BLaER1 treated with 17β-estradiol and CSF1 and Interleukin-3, amounts not matched to agents 10 nM and 100 nM (cell line): Measurements from ENCODE around the gene MT1A.
"Not testable (repeated sequence)": the region's sequence is repeated elsewhere in the genome, so short reads cannot be mapped to it uniquely, and the experiment has no call there.

Source experiments
- H3K27ac ChIP-seq, 11 experiments: shearing (Covaris generic); formaldehyde crosslinking; 2 replicates each; pipeline ENCODE4 v1.8.1; 2022
- H3K27me3 ChIP-seq, 11 experiments: shearing (Covaris generic); formaldehyde crosslinking; 2 replicates each; pipeline ENCODE4 v1.8.1; 2022
- H3K36me3 ChIP-seq, 11 experiments: shearing (Covaris generic); formaldehyde crosslinking; 2 replicates each; pipeline ENCODE4 v1.8.1; 2022
- H3K4me1 ChIP-seq, 10 experiments: shearing (Covaris generic); formaldehyde crosslinking; 2 replicates each; pipeline ENCODE4 v1.8.1; 2022
- H3K4me2 ChIP-seq, 11 experiments: shearing (Covaris generic); formaldehyde crosslinking; 2 replicates each; pipeline ENCODE4 v1.8.1; 2022
- H3K4me3 ChIP-seq, 10 experiments: shearing (Covaris generic); formaldehyde crosslinking; 2 replicates each; pipeline ENCODE4 v1.8.1; 2022
- H3K9ac ChIP-seq, 11 experiments: shearing (Covaris generic); formaldehyde crosslinking; 2 replicates each; pipeline ENCODE4 v1.8.1; 2022
- H3K9me3 ChIP-seq, 11 experiments: shearing (Covaris generic); formaldehyde crosslinking; replicated peaks in 1 of 11; 2 replicates each; pipeline ENCODE4 v1.8.1; 2022
- H4K20me1 ChIP-seq, 11 experiments: shearing (Covaris generic); formaldehyde crosslinking; 2 replicates each; pipeline ENCODE4 v1.8.1; 2022
- Cebpa-rat ChIP-seq, 11 experiments: shearing (Covaris generic); IDR thresholded peaks; 2 replicates each; pipeline ENCODE4 v1.8.1; 2022

MT1A gene

DNA sequence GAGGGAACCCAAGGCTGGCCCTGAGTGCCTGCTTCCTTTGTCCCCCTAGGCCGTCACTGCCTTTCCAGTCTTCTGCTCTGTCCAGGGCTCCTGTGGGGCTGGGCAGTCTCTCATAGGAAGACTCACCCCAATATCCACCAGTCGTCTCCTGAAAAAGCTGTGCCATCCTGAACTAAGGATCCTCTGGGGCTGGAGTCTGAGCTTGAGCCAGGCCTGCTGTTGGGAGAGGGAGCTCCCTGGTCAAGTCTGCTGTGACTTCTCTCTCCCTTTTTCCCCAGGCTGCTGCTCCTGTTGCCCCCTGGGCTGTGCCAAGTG lies 32.1 kb downstream of the MT1A start:
- no peak overlapping the region for H3K9ac ChIP-seq
- H3K4me2 ChIP-seq: peak overlapping the region in 3 of 11 experiments; percentile 41 to 67 (median 50); a peak in 3 of 22 replicates
- no peak overlapping the region for H3K27ac ChIP-seq
- peaks cover 82 to 97% (median 92%) of the 10 kb centered on the region in 11 experiments for H3K27me3 ChIP-seq
- no peaks in the 10 kb centered on the region for H3K36me3 ChIP-seq
- no peak overlapping the region for H3K4me3 ChIP-seq
- no peaks in the 10 kb centered on the region for H3K9me3 ChIP-seq
- H3K4me1 ChIP-seq: peaks cover 33 to 78% (median 55%) of the 10 kb centered on the region in 10 experiments
- no peak for TF ChIP-seq Cebpa-rat (IDR thresholded peaks at IDR 0.05)
- peaks cover 0 to 35% (median 9%) of the 10 kb centered on the region in 11 experiments; a peak in 12 of 22 replicates for H4K20me1 ChIP-seq

GRCh38 chr16:56671691-56672090 lies 33.2 kb downstream of the MT1A start:
- H3K4me2 ChIP-seq: peak overlapping the region in 4 of 11 experiments; percentile 85 to 92 (median 88); a peak in 6 of 22 replicates
- H3K27me3 ChIP-seq: peaks cover 82 to 97% (median 92%) of the 10 kb centered on the region in 11 experiments
- H3K9ac ChIP-seq, H3K9me3 ChIP-seq, H3K27ac ChIP-seq, H3K36me3 ChIP-seq, H3K4me3 ChIP-seq: not testable (repeated sequence)
- H3K4me1 ChIP-seq: peaks cover 42 to 89% (median 65%) of the 10 kb centered on the region in 10 experiments
- peaks cover 0 to 35% (median 9%) of the 10 kb centered on the region in 11 experiments; a peak in 12 of 22 replicates for H4K20me1 ChIP-seq

GRCh38 chr16:56672171-56672570 lies 33.7 kb downstream of the MT1A start:
- peaks cover 42 to 90% (median 69%) of the 10 kb centered on the region in 10 experiments for H3K4me1 ChIP-seq
- H3K9me3 ChIP-seq, H3K36me3 ChIP-seq, H3K27ac ChIP-seq, H3K4me3 ChIP-seq, H3K9ac ChIP-seq: not testable (repeated sequence)
- peak overlapping the region in 7 of 11 experiments; percentile 41 to 92 (median 85); a peak in 12 of 22 replicates for H3K4me2 ChIP-seq
- peaks cover 0 to 34% (median 9%) of the 10 kb centered on the region in 11 experiments; a peak in 11 of 22 replicates for H4K20me1 ChIP-seq
- peaks cover 82 to 97% (median 92%) of the 10 kb centered on the region in 11 experiments for H3K27me3 ChIP-seq

DNA sequence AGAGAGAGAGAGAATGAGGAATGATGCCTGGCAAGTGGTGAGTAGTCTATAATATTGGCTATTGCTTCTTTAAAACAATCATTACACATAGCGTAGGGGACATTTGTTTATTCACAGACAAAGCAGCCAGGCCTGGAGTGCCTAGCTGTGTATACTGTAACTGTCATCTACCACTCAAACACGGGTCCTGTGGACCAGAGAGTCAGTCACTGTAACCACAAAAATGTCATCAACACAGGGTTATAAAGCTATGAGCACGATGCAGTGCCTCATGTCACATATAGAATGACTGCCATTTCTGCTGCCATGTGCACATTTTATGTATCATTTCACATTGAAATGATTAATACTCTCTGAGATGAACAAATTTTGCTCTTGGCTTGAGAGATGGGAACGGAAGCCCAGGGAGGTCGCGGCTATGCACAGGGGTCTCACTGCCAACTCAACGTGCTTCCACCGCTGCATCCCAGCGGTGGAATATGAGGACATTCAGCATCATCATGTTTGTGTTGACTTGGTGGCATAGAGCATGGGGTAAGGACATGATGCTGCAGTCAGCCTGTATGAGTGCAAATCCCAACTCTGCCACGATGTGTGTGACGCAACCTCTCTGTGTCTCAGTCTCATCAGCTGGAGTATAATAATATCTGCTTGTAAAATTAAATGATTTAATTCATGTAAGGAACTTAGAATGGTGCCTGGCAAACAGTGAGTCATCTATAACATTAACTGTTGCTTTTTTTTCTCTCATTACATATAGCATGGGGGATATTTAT lies 34.5 kb downstream of the MT1A start:
- H3K27me3 ChIP-seq: peaks cover 79 to 93% (median 88%) of the 10 kb centered on the region in 11 experiments
- H3K9me3 ChIP-seq: no peaks in the 10 kb centered on the region
- H3K27ac ChIP-seq: peak overlapping the region in 1 of 11 experiments; percentile 63; a peak in 1 of 22 replicates
- no peak overlapping the region for H3K4me3 ChIP-seq
- TF ChIP-seq Cebpa-rat (IDR thresholded peaks at IDR 0.05): peak in 4 of 11 experiments; percentile 39 to 82 (median 54); a peak in 5 of 22 replicates
- peaks cover 0 to 32% (median 9%) of the 10 kb centered on the region in 11 experiments; a peak in 11 of 22 replicates for H4K20me1 ChIP-seq
- H3K4me1 ChIP-seq: peaks cover 36 to 86% (median 64%) of the 10 kb centered on the region in 10 experiments
- H3K4me2 ChIP-seq: peak overlapping the region in 9 of 11 experiments; percentile 13 to 92 (median 46); a peak in 14 of 22 replicates
- no peaks in the 10 kb centered on the region for H3K36me3 ChIP-seq
- peak overlapping the region in 1 of 11 experiments; percentile 34; a peak in 1 of 22 replicates for H3K9ac ChIP-seq

DNA sequence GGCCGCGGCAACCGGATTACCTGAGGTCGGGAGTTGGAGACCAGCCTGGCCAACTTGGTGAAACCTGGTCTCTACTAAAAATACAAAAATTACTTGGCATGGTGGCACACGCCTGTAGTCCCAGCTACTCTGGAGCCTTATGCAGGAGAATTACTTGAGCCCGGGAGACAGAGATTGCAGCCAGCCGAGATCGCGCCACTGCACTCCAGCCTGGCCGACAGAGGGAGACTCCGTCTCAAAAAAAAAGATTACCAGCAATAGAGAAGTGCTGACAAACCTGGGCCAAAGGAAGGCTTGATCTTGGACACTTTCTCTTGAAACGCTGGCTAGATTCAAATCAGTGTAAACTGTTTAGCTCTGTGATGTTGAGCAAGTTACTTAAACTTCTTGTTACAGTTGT lies 35.5 kb downstream of the MT1A start:
- Histone ChIP-seq H3K36me3 (no peaks in the 10 kb centered on the region), H3K9me3 (no peaks in the 10 kb centered on the region), H3K4me2 (peak overlapping the region in 10 of 11 experiments; percentile 2 to 92 (median 51); a peak in 13 of 22 replicates), H3K4me1 (peaks cover 31 to 76% (median 59%) of the 10 kb centered on the region in 10 experiments), H3K4me3 (no peak overlapping the region; a peak in 2 of 20 replicates), H3K27ac (peak overlapping the region in 4 of 11 experiments; percentile 32 to 67 (median 62); a peak in 6 of 22 replicates), H3K9ac (peak overlapping the region in 2 of 11 experiments; percentile 51 to 56; a peak in 3 of 22 replicates), H3K27me3 (peaks cover 69 to 83% (median 78%) of the 10 kb centered on the region in 11 experiments), H4K20me1 (peaks cover 0 to 23% (median 5%) of the 10 kb centered on the region in 11 experiments; a peak in 10 of 22 replicates)
- TF ChIP-seq Cebpa-rat (IDR thresholded peaks at IDR 0.05): no peak

- peak overlapping the region in 4 of 11 experiments; percentile 32 to 85 (median 68); a peak in 5 of 22 replicates for H3K27ac ChIP-seq
- H3K4me3 ChIP-seq: peak overlapping the region in 1 of 10 experiments; percentile 50; a peak in 2 of 20 replicates
- H4K20me1 ChIP-seq: peaks cover 0 to 17% (median 2%) of the 10 kb centered on the region in 11 experiments; a peak in 10 of 22 replicates
- peaks cover 25 to 70% (median 54%) of the 10 kb centered on the region in 10 experiments for H3K4me1 ChIP-seq
- peak overlapping the region in 3 of 11 experiments; percentile 63 to 80 (median 73); a peak in 6 of 22 replicates for H3K9ac ChIP-seq
- not testable (repeated sequence) for H3K9me3 ChIP-seq, H3K36me3 ChIP-seq
- peak overlapping the region in 8 of 11 experiments; percentile 82 to 97 (median 88); a peak in 15 of 22 replicates for H3K4me2 ChIP-seq
- H3K27me3 ChIP-seq: peaks cover 62 to 77% (median 72%) of the 10 kb centered on the region in 11 experiments
These were observed 36.1 kb downstream of the MT1A start for GRCh38 chr16:56674570-56674969.

DNA sequence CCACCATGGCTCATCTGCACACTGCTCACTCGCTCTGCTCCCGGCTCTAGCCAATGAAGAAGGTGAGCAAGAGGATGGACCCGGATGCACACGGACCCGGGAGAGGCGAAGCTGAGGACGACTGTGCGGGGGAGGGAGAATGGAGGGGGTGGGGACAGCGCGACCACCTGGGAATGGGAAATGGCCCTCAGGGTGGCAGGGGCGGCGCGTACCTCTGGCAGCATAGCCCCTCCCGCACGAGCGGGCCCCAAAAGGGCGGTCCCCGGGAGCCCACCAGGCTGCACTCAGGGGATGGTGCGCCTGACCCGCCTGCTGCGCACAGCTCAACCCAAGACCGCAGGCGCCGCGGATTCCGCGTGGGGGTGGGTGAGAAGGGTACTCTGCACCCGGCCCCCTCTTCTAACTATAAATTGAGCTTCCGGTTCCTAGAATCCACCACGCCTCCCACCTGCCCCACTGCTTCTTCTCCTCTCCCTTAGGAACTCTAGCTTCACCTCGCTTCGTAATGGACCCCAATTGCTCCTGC lies 37.3 kb downstream of the MT1A start:
- H3K4me2 ChIP-seq: peak overlapping the region; percentile 82 to 97 (median 89)
- peak overlapping the region; percentile 45 to 67 (median 54) for H3K4me3 ChIP-seq
- H3K9me3 ChIP-seq: no peaks in the 10 kb centered on the region
- no peaks in the 10 kb centered on the region for H3K36me3 ChIP-seq
- H3K9ac ChIP-seq: peak overlapping the region in 8 of 11 experiments; percentile 2 to 80 (median 55); a peak in 13 of 22 replicates
- TF ChIP-seq Cebpa-rat (IDR thresholded peaks at IDR 0.05): no peak
- peaks cover 15 to 61% (median 50%) of the 10 kb centered on the region in 10 experiments for H3K4me1 ChIP-seq
- peak overlapping the region in 5 of 11 experiments; percentile 2 to 85 (median 65); a peak in 7 of 22 replicates for H3K27ac ChIP-seq
- peaks cover 0 to 5% (median 0%) of the 10 kb centered on the region in 11 experiments; a peak in 2 of 22 replicates for H4K20me1 ChIP-seq
- peaks cover 51 to 65% (median 60%) of the 10 kb centered on the region in 11 experiments for H3K27me3 ChIP-seq

DNA sequence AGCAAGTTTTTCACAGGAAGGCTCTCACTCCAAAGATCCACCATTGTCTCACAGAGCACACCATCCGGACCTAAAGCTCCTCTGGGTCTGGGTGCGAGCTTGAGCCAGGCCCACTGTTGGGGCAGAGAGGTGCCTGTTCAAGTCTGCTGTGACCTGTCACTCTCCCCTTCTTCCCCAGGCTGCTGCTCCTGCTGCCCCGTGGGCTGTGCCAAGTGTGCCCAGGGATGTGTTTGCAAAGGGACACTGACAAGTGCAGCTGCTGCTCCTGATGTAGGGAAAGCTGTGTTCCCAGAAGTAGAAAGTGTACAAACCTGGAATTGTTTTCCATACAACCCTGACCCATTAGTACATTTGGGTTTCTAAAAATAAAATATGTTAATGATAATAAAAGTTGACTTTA lies 39.0 kb downstream of the MT1A start:
- Histone ChIP-seq H3K9me3 (no peaks in the 10 kb centered on the region), H3K4me3 (no peak overlapping the region), H3K4me1 (peaks cover 22 to 65% (median 56%) of the 10 kb centered on the region in 10 experiments), H4K20me1 (no peaks in the 10 kb centered on the region), H3K9ac (no peak overlapping the region), H3K36me3 (no peaks in the 10 kb centered on the region), H3K27ac (no peak overlapping the region), H3K27me3 (peaks cover 33 to 48% (median 43%) of the 10 kb centered on the region in 11 experiments), H3K4me2 (peak overlapping the region in 4 of 11 experiments; percentile 85 to 92 (median 88); a peak in 3 of 22 replicates)
- no peak for TF ChIP-seq Cebpa-rat (IDR thresholded peaks at IDR 0.05)
